A549 (cell line): ENCODE data around the gene ANO2. TPM values are rescaled to one million over a fixed set of nuclear protein-coding genes. Genes with fewer than 3 reads are reported as not detected.

ENCODE experiments used
- ATAC-seq, 2 experiments: fragments of 200-7000 bp in 1 of 2; fragments of >200 bp in 1 of 2; cut with Nextera tagmentation in 1 of 2; cut with Tn5 transposase in 1 of 2; 3 replicates each; pipeline versions ENCODE4 v1.8.0 to v1.9.1; 2018 to 2020; ENCODE audit warnings: mild to moderate bottlenecking in 1 of 2, moderate library complexity in 1 of 2
- CTCF ChIA-PET: fragments of 300-600 bp; sonication (Branson Sonifier 250); formaldehyde crosslinking; extraction: SDS; loops from one replicate; lab custom pipeline; 2021; ENCODE audit warnings: antibody characterized with exemption, inconsistent platforms; lab: Yijun Ruan, JAX
- POLR2A ChIA-PET: fragments of 350-600 bp; formaldehyde crosslinking; extraction: SDS; loops from one replicate; lab custom pipeline; 2021; ENCODE audit warnings: antibody characterized with exemption, inconsistent platforms; lab: Yijun Ruan, JAX
- DNase-seq, 2 experiments: peaks; one replicate each; pipeline versions ENCODE4 v3.0.0 to v3.0.0-alpha.2; 2011 to 2016; ENCODE audit warnings: low read depth in 1 of 2, low spot score in 1 of 2
- FAIRE-seq: peaks from 2 replicates; lab custom pipeline; 2011; peaks lifted over from hg19 to GRCh38; lab: Jason Lieb, UNC
- H3K27ac ChIP-seq, 2 experiments: fragments of >200 bp; sonication (Bioruptor Twin); formaldehyde crosslinking; 3 replicates each; pipeline ENCODE4 v1.5.1; 2016 to 2017
- H3K4me1 ChIP-seq: fragments of >200 bp; sonication (Bioruptor Twin); formaldehyde crosslinking; 3 replicates; pipeline ENCODE4 v1.6.1; 2016
- H3K4me2 ChIP-seq: fragments of >200 bp; sonication (Bioruptor Twin); formaldehyde crosslinking; 3 replicates; pipeline ENCODE4 v1.6.1; 2016
- H3K4me3 ChIP-seq: fragments of >200 bp; sonication (Bioruptor Twin); formaldehyde crosslinking; 3 replicates; pipeline ENCODE4 v1.5.1; 2016
- H3K9me3 ChIP-seq: fragments of >200 bp; sonication (Bioruptor Twin); formaldehyde crosslinking; 3 replicates; pipeline ENCODE4 v1.6.1; 2016
- CBX8 ChIP-seq: fragments of 200-600 bp; sonication (generic); IDR thresholded peaks from 2 replicates; pipeline ENCODE4 v1.6.1; 2016
- CEBPB ChIP-seq, 2 experiments: fragments of >200 bp in 1 of 2; sonication (Bioruptor Twin) in 1 of 2; formaldehyde crosslinking in 1 of 2; IDR thresholded peaks; 2 replicates each; pipeline ENCODE4 v1.6.1; 2012 to 2016
- CHD4 ChIP-seq: fragments of 200-600 bp; sonication (generic); IDR thresholded peaks from 2 replicates; pipeline ENCODE4 v1.6.1; 2016; ENCODE audit warnings: antibody characterized with exemption, mild to moderate bottlenecking, borderline replicate concordance
- EP300 ChIP-seq, 2 experiments: fragments of >200 bp; sonication (Bioruptor Twin); formaldehyde crosslinking; IDR thresholded peaks; 2 replicates in 1 of 2; 3 replicates in 1 of 2; pipeline ENCODE4 v1.6.1; 2016 to 2017
- FOXS1 ChIP-seq: fragments of 250-450 bp; sonication (Bioruptor Pico); IDR thresholded peaks from 2 replicates; pipeline ENCODE4 v1.5.0; 2020; ENCODE audit warnings: mild to moderate bottlenecking, moderate library complexity
- GATA3 ChIP-seq: IDR thresholded peaks from 2 replicates; pipeline ENCODE4 v1.6.1; 2012; ENCODE audit warnings: borderline replicate concordance
- HMGXB4 ChIP-seq: fragments of 250-450 bp; sonication (Bioruptor Pico); IDR thresholded peaks from 2 replicates; pipeline ENCODE4 v1.5.0; 2021; ENCODE audit warnings: mild to moderate bottlenecking, moderate library complexity, borderline replicate concordance
- HOXA7 ChIP-seq: fragments of 250-450 bp; sonication (Bioruptor Pico); IDR thresholded peaks from 2 replicates; pipeline ENCODE4 v1.5.0; 2020; ENCODE audit warnings: mild to moderate bottlenecking, moderate library complexity
- HOXB13 ChIP-seq: fragments of 250-450 bp; sonication (Bioruptor Pico); IDR thresholded peaks from 2 replicates; pipeline ENCODE4 v1.5.0; 2020; ENCODE audit warnings: low read depth, mild to moderate bottlenecking, moderate library complexity
- HOXB5 ChIP-seq: fragments of 250-450 bp; sonication (Bioruptor Pico); IDR thresholded peaks from 2 replicates; pipeline ENCODE4 v1.5.0; 2020; ENCODE audit warnings: mild to moderate bottlenecking, moderate library complexity
- KDM5A ChIP-seq: fragments of 200-600 bp; sonication (generic); IDR thresholded peaks from 2 replicates; pipeline ENCODE4 v1.6.1; 2016; ENCODE audit warnings: antibody characterized with exemption, mild to moderate bottlenecking
- MAFK ChIP-seq: fragments of 450-650 bp; IDR thresholded peaks from 2 replicates; pipeline ENCODE4 v1.6.1; 2014; ENCODE audit not compliant: partially characterized antibody
- NPAS2 ChIP-seq: fragments of 250-450 bp; sonication (Bioruptor Pico); IDR thresholded peaks from 2 replicates; pipeline ENCODE4 v1.8.0; 2022; ENCODE audit warnings: mild to moderate bottlenecking, moderate library complexity, borderline replicate concordance
- NR3C1 ChIP-seq: fragments of >200 bp; sonication (Bioruptor Twin); formaldehyde crosslinking; IDR thresholded peaks from 3 replicates; pipeline ENCODE4 v1.6.1; 2017
- RNF2 ChIP-seq: fragments of 200-600 bp; sonication (generic); IDR thresholded peaks from 2 replicates; pipeline ENCODE4 v1.6.1; 2016; ENCODE audit warnings: low read depth, mild to moderate bottlenecking, antibody characterized with exemption, moderate library complexity, borderline replicate concordance
- SMC3 ChIP-seq: fragments of >200 bp; sonication (Bioruptor Twin); formaldehyde crosslinking; IDR thresholded peaks from 3 replicates; pipeline ENCODE4 v1.6.1; 2018; ENCODE audit warnings: inconsistent platforms
- TP53 ChIP-seq: fragments of 250-450 bp; sonication (Bioruptor Pico); IDR thresholded peaks from 2 replicates; pipeline ENCODE4 v1.5.0; 2021; ENCODE audit warnings: mild to moderate bottlenecking, moderate library complexity
- ZC3H11A ChIP-seq: fragments of 450-650 bp; IDR thresholded peaks from 2 replicates; pipeline ENCODE4 v1.6.1; 2014; ENCODE audit warnings: antibody characterized with exemption, mild to moderate bottlenecking
- ZFP36 ChIP-seq: fragments of 450-650 bp; IDR thresholded peaks from 2 replicates; pipeline ENCODE4 v1.6.1; 2014; ENCODE audit warnings: borderline replicate concordance; ENCODE audit not compliant: partially characterized antibody
- WGBS: methylation state at CpG from one replicate; pipeline ENCODE4 v1.1.6; 2017; ENCODE audit errors: missing lambda C conversion rate; 5-methylcytosine and 5-hydroxymethylcytosine counted together
- polyA plus RNA-seq, 4 experiments: library from polyadenylated mRNA; depleted of rRNA in 3 of 4; stranded (reverse); fragments of >200 nt; fragmentation: RNase III in 1 of 4; extraction: RNeasy Plus Mini Kit Qiagen cat#74134 plus additional on column Dnase treatment in 1 of 4; gene quantifications; 2 replicates in 3 of 4; 3 replicates in 1 of 4; pipeline ENCODE4 v1.2.3, GENCODE V29; 2011 to 2017
- TF ChIP-seq, protein P1 (sequence below): fragments of >200 bp; sonication (Bioruptor Twin); formaldehyde crosslinking; IDR thresholded peaks from 3 replicates; pipeline ENCODE4 v1.5.1; 2016

Gene ANO2
- polyA plus RNA-seq, 2 of the 4 experiments (the other 2 are of a cell fraction), result not detected

DNA sequence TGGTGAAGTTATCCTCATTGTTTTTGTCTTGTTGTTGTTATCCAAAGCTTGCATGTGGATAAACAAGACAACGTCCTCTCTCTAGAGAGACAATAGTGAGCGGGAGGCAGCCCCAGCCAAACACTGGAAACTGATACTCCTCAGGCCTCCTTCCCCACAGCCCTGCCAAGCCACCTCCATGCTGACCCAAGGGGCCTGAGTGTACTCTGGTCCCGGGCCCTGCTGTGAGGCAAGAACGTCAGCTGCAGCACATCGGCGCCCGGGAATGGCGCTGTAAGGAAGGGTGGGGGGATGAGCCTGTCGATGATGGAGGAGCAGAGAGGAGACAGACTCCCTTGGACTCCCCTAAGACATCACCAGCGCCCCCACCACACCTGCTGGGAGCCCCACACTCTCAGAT, 83.6 kb downstream of the ANO2 start:
- FAIRE-seq, result no peak
- WGBS, result 17% methylated on average over 10 of the region's 10 CpGs
- CTCF ChIA-PET, result no interaction called here
- no peaks in the 10 kb centered on the region for H3K4me1 ChIP-seq
- TF ChIP-seq TP53 (CRISPR knock-in tag), result no peak
- TF ChIP-seq CHD4, result no peak
- TF ChIP-seq ZC3H11A, result no peak
- TF ChIP-seq MAFK, result no peak
- TF ChIP-seq KDM5A, result no peak
- no peak for TF ChIP-seq CEBPB (IDR thresholded peaks at IDR 0.05)
- TF ChIP-seq NR3C1, result no peak
- TF ChIP-seq NPAS2 (CRISPR knock-in tag), result no peak
- no peak for TF ChIP-seq HMGXB4 (CRISPR knock-in tag)
- no peak for TF ChIP-seq RNF2
- no peak for TF ChIP-seq ZFP36
- no peak for TF ChIP-seq EP300 (IDR thresholded peaks at IDR 0.05)
- TF ChIP-seq SMC3, result no peak
- TF ChIP-seq, protein P1, sequence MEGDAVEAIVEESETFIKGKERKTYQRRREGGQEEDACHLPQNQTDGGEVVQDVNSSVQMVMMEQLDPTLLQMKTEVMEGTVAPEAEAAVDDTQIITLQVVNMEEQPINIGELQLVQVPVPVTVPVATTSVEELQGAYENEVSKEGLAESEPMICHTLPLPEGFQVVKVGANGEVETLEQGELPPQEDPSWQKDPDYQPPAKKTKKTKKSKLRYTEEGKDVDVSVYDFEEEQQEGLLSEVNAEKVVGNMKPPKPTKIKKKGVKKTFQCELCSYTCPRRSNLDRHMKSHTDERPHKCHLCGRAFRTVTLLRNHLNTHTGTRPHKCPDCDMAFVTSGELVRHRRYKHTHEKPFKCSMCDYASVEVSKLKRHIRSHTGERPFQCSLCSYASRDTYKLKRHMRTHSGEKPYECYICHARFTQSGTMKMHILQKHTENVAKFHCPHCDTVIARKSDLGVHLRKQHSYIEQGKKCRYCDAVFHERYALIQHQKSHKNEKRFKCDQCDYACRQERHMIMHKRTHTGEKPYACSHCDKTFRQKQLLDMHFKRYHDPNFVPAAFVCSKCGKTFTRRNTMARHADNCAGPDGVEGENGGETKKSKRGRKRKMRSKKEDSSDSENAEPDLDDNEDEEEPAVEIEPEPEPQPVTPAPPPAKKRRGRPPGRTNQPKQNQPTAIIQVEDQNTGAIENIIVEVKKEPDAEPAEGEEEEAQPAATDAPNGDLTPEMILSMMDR, result no peak
- TF ChIP-seq HOXB13 (CRISPR knock-in tag), result no peak
- TF ChIP-seq, all 56 proteins: peak for 0
- no peak overlapping the region for H3K27ac ChIP-seq
- DNase-seq (no peak), ATAC-seq (no peak)
- POLR2A ChIA-PET, result no interaction called here
- H3K4me2 ChIP-seq, result no peak overlapping the region
- H3K9me3 ChIP-seq, result no peaks in the 10 kb centered on the region
- no peak overlapping the region for H3K4me3 ChIP-seq

GRCh38 chr12:5856692-5857091, 88.4 kb downstream of the ANO2 start:
- no peak for FAIRE-seq
- no peak for ATAC-seq
- WGBS, result 2% methylated on average over 4 of the region's 4 CpGs

More at GRCh38 chr12:5856692-5857091, 88.4 kb downstream of the ANO2 start:
- TF ChIP-seq ZFP36 (no peak), GATA3 (no peak), HOXA7 (CRISPR knock-in tag) (no peak), CBX8 (no peak), FOXS1 (CRISPR knock-in tag) (no peak), HOXB5 (CRISPR knock-in tag) (no peak)
- TF ChIP-seq, protein P1, result no peak
- TF ChIP-seq, all 56 proteins: peak for 0
- no peak overlapping the region for H3K4me2 ChIP-seq
- POLR2A ChIA-PET, result no interaction called here
- CTCF ChIA-PET, result no interaction called here
- no peaks in the 10 kb centered on the region for H3K4me1 ChIP-seq
- no peaks in the 10 kb centered on the region for H3K9me3 ChIP-seq
- DNase-seq, result no peak
- no peak overlapping the region for H3K4me3 ChIP-seq
- no peak overlapping the region for H3K27ac ChIP-seq
